Neural progenitor cell (in vitro differentiated cells): ENCODE measurements around the gene SLC14A1. TPM values are rescaled to one million over a fixed set of nuclear protein-coding genes. Genes with fewer than 3 reads are reported as not detected.

Experiments used
- DNase-seq: peaks from one replicate; pipeline ENCODE4 v3.0.0-alpha.2; 2016; ENCODE audit warnings: low spot score
- H2AFZ ChIP-seq: fragments of 200-600 bp; sonication (generic); replicated peaks from 2 replicates; pipeline ENCODE4 v1.6.1; 2016; ENCODE audit warnings: antibody characterized with exemption
- H3F3A ChIP-seq: fragments of 200-600 bp; sonication (generic); 2 replicates; pipeline ENCODE4 v1.6.1; 2016; ENCODE audit warnings: antibody characterized with exemption, low read depth
- H3K27ac ChIP-seq: fragments of 200-600 bp; sonication (generic); 2 replicates; pipeline ENCODE4 v1.5.1; 2016; ENCODE audit warnings: mild to moderate bottlenecking
- H3K27me3 ChIP-seq: fragments of 200-600 bp; sonication (generic); 2 replicates; pipeline ENCODE4 v1.6.1; 2016; ENCODE audit warnings: mild to moderate bottlenecking, moderate library complexity
- H3K36me3 ChIP-seq: fragments of 200-600 bp; sonication (generic); 2 replicates; pipeline ENCODE4 v1.5.1; 2016
- H3K4me1 ChIP-seq: fragments of 200-600 bp; sonication (generic); 2 replicates; pipeline ENCODE4 v1.6.1; 2016; ENCODE audit warnings: mixed run types
- H3K4me2 ChIP-seq: fragments of 200-600 bp; sonication (generic); 2 replicates; pipeline ENCODE4 v1.6.1; 2016
- H3K4me3 ChIP-seq: fragments of 200-600 bp; sonication (generic); 2 replicates; pipeline ENCODE4 v1.5.1; 2016
- H3K79me2 ChIP-seq: fragments of 200-600 bp; sonication (generic); 2 replicates; pipeline ENCODE4 v1.6.1; 2016; ENCODE audit warnings: low read depth
- H3K9ac ChIP-seq: fragments of 200-600 bp; sonication (generic); 2 replicates; pipeline ENCODE4 v1.6.1; 2016
- H3K9me3 ChIP-seq: fragments of 200-600 bp; sonication (generic); 2 replicates; pipeline ENCODE4 v1.5.1; 2016; ENCODE audit warnings: low read depth
- H4K20me1 ChIP-seq: fragments of 200-600 bp; sonication (generic); 2 replicates; pipeline ENCODE4 v1.6.1; 2016; ENCODE audit warnings: low read depth
- H3K27ac Mint-ChIP-seq: 3 replicates; pipeline ENCODE4 v1.8.0; 2021; ENCODE audit warnings: mixed read lengths
- H3K27me3 Mint-ChIP-seq: 2 replicates; pipeline ENCODE4 v1.8.0; 2022; ENCODE audit warnings: low read depth, mild to moderate bottlenecking, inconsistent platforms, moderate library complexity, mixed read lengths; ENCODE audit not compliant: insufficient read depth
- H3K36me3 Mint-ChIP-seq: 3 replicates; pipeline ENCODE4 v1.8.0; 2021; ENCODE audit warnings: mixed read lengths
- H3K4me1 Mint-ChIP-seq: 3 replicates; pipeline ENCODE4 v1.8.0; 2021; ENCODE audit warnings: mixed read lengths
- H3K4me3 Mint-ChIP-seq: 3 replicates; pipeline ENCODE4 v1.8.0; 2021; ENCODE audit warnings: mild to moderate bottlenecking, moderate library complexity, mixed read lengths
- H3K9me3 Mint-ChIP-seq: 3 replicates; pipeline ENCODE4 v1.8.0; 2020; ENCODE audit warnings: mixed read lengths
- EZH2 ChIP-seq: fragments of 200-600 bp; sonication (generic); IDR thresholded peaks from 2 replicates; pipeline ENCODE4 v1.6.1; 2017; ENCODE audit warnings: antibody characterized with exemption, mild to moderate bottlenecking, moderate library complexity
- EZH2phosphoT487 ChIP-seq: fragments of 200-600 bp; sonication (generic); IDR thresholded peaks from 2 replicates; pipeline ENCODE4 v1.6.1; 2017; ENCODE audit warnings: antibody characterized with exemption
- total RNA-seq: library from RNA; depleted of rRNA; stranded (reverse); fragments of >200 nt; gene quantifications from 2 replicates; pipeline ENCODE4 v1.2.3, GENCODE V29; 2015; ENCODE audit warnings: low replicate concordance
- TF ChIP-seq, protein P1 (sequence below): fragments of 200-600 bp; sonication (generic); IDR thresholded peaks from 2 replicates; pipeline ENCODE4 v1.5.1; 2017; ENCODE audit warnings: antibody characterized with exemption, mild to moderate bottlenecking

The SLC14A1 gene
- total RNA-seq, 1 donor from 2014 or later: not detected

DNA sequence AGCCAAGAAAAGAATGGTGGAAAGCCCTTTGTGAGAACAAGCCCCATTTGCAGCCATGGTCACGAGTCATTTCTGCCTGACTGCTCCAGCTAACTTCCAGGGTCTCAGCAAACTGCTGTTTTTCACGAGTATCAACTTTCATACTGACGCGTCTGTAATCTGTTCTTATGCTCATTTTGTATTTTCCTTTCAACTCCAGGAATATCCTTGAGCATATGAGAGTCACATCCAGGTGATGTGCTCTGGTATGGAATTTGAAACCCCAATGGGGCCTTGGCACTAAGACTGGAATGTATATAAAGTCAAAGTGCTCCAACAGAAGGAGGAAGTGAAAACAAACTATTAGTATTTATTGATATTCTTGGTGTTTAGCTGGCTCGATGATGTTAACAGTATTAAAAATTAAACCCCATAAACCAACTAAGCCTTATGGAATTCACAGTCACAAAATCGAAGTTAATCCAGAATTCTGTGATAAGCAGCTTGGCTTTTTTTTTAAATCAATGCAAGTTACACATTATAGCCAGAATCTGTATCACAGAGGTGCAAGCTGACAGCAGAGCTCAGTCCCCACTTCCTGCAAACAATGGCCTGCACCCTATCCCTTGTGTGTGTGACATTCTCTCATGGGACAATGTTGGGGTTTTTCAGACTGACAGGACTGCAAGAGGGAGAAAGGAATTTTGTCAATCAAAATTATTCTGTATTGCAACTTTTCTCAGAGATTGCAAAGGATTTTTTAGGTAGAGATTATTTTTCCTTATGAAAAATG is 26.1 kb downstream of the SLC14A1 start:
- no peak overlapping the region for H3K4me3 Mint-ChIP-seq
- no peak overlapping the region for H3K27ac Mint-ChIP-seq
- no peak overlapping the region for H3K9ac ChIP-seq
- no peaks in the 10 kb centered on the region for H3K9me3 ChIP-seq
- H2AFZ ChIP-seq: no peak overlapping the region
- H3K27me3 Mint-ChIP-seq: peaks cover 2% of the 10 kb centered on the region
- no peak for TF ChIP-seq EZH2
- TF ChIP-seq, protein P1, sequence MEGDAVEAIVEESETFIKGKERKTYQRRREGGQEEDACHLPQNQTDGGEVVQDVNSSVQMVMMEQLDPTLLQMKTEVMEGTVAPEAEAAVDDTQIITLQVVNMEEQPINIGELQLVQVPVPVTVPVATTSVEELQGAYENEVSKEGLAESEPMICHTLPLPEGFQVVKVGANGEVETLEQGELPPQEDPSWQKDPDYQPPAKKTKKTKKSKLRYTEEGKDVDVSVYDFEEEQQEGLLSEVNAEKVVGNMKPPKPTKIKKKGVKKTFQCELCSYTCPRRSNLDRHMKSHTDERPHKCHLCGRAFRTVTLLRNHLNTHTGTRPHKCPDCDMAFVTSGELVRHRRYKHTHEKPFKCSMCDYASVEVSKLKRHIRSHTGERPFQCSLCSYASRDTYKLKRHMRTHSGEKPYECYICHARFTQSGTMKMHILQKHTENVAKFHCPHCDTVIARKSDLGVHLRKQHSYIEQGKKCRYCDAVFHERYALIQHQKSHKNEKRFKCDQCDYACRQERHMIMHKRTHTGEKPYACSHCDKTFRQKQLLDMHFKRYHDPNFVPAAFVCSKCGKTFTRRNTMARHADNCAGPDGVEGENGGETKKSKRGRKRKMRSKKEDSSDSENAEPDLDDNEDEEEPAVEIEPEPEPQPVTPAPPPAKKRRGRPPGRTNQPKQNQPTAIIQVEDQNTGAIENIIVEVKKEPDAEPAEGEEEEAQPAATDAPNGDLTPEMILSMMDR: no peak
- no peak for TF ChIP-seq EZH2phosphoT487
- no peak overlapping the region for H3K27ac ChIP-seq
- H3K4me1 ChIP-seq: no peaks in the 10 kb centered on the region
- no peaks in the 10 kb centered on the region for H3K36me3 Mint-ChIP-seq
- H3K4me2 ChIP-seq: no peak overlapping the region
- no peaks in the 10 kb centered on the region for H3K36me3 ChIP-seq
- H3K9me3 Mint-ChIP-seq: no peaks in the 10 kb centered on the region
- H3K79me2 ChIP-seq: no peaks in the 10 kb centered on the region
- H3K4me3 ChIP-seq: no peak overlapping the region
- H4K20me1 ChIP-seq: no peaks in the 10 kb centered on the region
- peaks cover 3% of the 10 kb centered on the region for H3K4me1 Mint-ChIP-seq
- no peak for DNase-seq
- no peaks in the 10 kb centered on the region for H3K27me3 ChIP-seq
- no peaks in the 10 kb centered on the region for H3F3A ChIP-seq

DNA sequence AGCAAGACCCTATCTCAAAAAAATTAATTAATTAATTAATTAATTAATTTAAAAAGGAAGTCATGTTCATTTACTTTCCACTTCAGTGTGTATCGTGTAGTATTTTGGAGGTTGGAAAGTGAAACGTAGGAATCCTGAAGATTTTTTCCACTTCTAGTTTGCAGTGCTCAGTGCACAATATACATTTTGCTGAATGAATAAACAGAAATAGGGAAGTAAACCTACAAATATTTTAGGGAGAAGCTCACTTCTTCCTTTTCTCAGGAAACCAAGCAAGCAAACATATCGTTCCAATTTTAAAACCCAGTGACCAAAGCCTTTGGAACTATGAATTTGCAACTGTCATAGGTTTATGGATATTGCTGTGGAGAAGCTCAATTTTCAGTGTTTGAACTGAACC is 27.8 kb downstream of the SLC14A1 start:
- no peaks in the 10 kb centered on the region for H3K27me3 ChIP-seq
- H3K27me3 Mint-ChIP-seq: peaks cover 2% of the 10 kb centered on the region
- H3K9me3 Mint-ChIP-seq: no peaks in the 10 kb centered on the region
- TF ChIP-seq, protein P1: no peak
- TF ChIP-seq EZH2phosphoT487 (no peak), EZH2 (no peak)
- H3K4me3 Mint-ChIP-seq: no peak overlapping the region
- H3K36me3 ChIP-seq: no peaks in the 10 kb centered on the region
- no peak overlapping the region for H3K27ac Mint-ChIP-seq
- H3K36me3 Mint-ChIP-seq: no peaks in the 10 kb centered on the region
- H4K20me1 ChIP-seq: no peaks in the 10 kb centered on the region
- no peak overlapping the region for H3K4me3 ChIP-seq
- H3K4me1 Mint-ChIP-seq: peaks cover 3% of the 10 kb centered on the region
- no peaks in the 10 kb centered on the region for H3K79me2 ChIP-seq
- H3K4me2 ChIP-seq: no peak overlapping the region
- H2AFZ ChIP-seq: no peak overlapping the region
- H3K4me1 ChIP-seq: no peaks in the 10 kb centered on the region
- no peak overlapping the region for H3K27ac ChIP-seq
- H3F3A ChIP-seq: no peaks in the 10 kb centered on the region
- no peak overlapping the region for H3K9ac ChIP-seq
- DNase-seq: no peak
- no peaks in the 10 kb centered on the region for H3K9me3 ChIP-seq

DNA sequence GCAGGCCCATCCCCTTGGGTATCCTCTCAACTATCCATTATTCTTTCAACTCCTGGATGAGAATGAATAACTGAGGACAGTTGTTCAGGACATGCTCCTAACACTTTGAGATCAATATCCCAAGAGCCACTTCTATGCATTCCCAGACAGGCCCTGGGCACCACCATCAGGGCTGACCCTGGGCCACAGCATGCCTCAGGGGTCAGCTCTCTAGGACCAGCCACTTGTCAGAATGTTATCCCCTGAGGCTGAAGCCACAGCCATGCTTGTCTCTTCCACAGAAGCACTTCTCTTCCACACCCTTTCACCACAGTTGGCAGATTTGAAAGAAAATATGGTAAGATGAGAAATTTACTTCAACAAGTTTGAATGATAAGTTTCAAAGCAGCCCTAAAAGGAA is 28.7 kb downstream of the SLC14A1 start:
- Histone ChIP-seq H4K20me1 (no peaks in the 10 kb centered on the region), H3K27ac (no peak overlapping the region), H3K4me2 (no peak overlapping the region), H3K79me2 (no peaks in the 10 kb centered on the region), H3F3A (no peaks in the 10 kb centered on the region), H3K36me3 (no peaks in the 10 kb centered on the region), H3K4me3 (no peak overlapping the region), H2AFZ (no peak overlapping the region), H3K9me3 (no peaks in the 10 kb centered on the region), H3K4me1 (no peaks in the 10 kb centered on the region), H3K9ac (no peak overlapping the region), H3K27me3 (no peaks in the 10 kb centered on the region)
- no peak for DNase-seq
- Mint-ChIP-seq H3K27me3 (peaks cover 2% of the 10 kb centered on the region), H3K27ac (no peak overlapping the region), H3K36me3 (no peaks in the 10 kb centered on the region), H3K4me1 (peaks cover 6% of the 10 kb centered on the region), H3K9me3 (no peaks in the 10 kb centered on the region), H3K4me3 (no peak overlapping the region)
- TF ChIP-seq EZH2phosphoT487: no peak
- TF ChIP-seq, protein P1: no peak
